GM21528 (cell line): ENCODE results near the gene GOLGA6L6.
"Not testable (repeated sequence)": the region's sequence is repeated elsewhere in the genome, so short reads cannot be mapped to it uniquely, and the experiment has no call there.

Experiments
- ATAC-seq: cut with Tn5 transposase; IDR thresholded peaks from one replicate; pipeline ENCODE4 v1.9.1; 2021; ENCODE audit warnings: mild to moderate bottlenecking, moderate library complexity; ENCODE audit not compliant: unreplicated experiment, low FRiP score

GOLGA6L6 gene, protein sequence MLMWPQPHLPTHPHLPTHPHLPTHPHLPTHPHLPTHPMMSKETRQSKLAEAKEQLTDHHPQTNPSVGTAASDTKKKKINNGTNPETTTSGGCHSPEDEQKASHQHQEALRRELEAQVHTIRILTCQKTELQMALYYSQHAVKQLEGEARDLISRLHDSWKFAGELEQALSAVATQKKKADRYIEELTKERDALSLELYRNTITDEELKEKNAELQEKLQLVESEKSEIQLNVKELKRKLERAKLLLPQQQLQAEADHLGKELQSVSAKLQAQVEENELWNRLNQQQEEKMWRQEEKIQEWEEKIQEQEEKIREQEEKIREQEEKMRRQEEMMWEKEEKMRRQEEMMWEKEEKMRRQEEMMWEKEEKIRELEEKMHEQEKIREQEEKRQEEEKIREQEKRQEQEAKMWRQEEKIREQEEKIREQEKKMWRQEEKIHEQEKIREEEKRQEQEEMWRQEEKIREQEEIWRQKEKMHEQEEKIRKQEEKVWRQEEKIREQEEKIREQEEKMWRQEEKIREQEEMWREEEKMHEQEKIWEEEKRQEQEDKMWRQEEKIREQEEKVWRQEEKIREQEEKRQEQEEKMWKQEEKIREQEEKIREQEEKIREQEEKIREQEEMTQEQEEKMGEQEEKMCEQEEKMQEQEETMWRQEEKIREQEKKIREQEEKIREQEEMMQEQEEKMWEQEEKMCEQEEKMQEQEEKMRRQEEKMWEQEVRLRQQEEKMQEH

DNA sequence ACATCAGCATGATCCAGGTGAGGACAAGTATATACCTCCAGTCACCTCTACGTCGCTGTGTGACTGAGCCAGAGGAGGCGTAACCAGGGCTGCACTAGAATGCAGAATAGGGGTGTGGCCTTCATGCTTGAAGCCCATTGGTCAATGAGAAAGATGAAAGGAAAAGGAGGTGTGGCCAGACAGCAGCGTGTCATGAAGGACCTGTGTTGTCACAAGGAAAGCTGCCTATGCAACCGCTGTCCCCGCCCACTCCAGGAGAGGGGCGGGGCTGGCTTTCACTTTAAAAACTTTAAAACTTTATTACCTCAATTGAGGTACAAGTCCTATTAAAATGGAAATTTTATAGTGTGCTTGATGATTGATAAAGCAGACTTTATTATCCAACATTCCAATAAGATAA, at the start of gene GOLGA6L6:
TSS of gene GOLGA6L6 (minus strand) at position 101 of the 400 bp plus-strand sequence. CDS start at position 10, 91 bp downstream.
- ATAC-seq = not testable (repeated sequence)

GRCh38 chr15:20590069-20590468, 48.5 kb upstream of the GOLGA6L6 start:
- ATAC-seq = not testable (repeated sequence)

GRCh38 chr15:20586821-20587220, 45.2 kb upstream of the GOLGA6L6 start:
- not testable (repeated sequence) for ATAC-seq

DNA sequence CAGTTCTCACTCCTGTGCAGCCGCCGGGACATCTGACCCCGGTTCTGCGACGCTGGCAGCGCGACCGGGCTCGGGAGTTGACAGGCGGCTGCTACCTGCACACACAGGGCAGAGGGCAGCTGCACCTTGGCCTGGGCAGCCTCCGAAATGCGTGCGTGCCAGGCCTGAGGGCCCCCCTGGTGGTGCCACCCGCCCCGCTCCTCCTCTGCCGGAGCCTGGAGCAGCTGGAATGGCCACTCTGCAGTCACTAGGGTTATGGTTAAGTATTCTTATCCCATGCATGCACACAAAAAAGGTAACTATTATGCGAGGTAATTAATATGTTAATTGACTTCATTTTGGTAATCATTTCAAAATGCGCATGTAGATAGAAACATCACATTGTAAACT, 41.1 kb upstream of the GOLGA6L6 start:
- ATAC-seq = not testable (repeated sequence)

DNA sequence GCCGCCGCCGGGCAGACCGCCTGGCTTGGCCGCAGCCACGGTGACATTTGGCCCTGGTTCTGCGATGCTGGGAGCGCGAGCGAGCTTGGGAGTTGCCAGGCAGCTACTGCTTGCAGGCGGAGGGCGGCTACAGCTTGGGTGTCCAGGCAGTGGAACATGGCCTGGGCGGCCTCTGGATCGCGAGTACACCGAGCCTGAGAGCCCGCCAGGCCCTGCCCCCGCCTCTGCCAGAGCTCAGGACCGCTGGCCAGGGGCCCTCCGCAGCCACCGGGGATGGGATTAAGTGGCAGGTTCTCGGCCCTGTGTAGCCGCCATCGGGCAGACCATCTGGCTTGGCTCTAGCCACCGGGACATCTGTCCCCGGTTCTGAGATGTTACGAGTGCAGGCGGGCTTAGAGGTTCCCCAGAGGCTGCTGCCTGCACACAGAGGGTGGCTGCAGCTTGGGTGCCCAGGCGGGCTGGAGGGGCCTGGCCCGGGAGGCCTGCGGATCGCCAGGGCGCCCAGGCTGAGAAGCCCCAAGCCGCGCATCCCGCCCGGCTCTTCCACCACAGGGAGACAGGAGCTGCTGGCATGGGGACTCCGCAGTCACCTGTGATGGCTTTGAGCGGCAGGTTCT, 40.6 kb upstream of the GOLGA6L6 start:
- not testable (repeated sequence) for ATAC-seq

- ATAC-seq = not testable (repeated sequence)
Measured at GRCh38 chr15:20581261-20582108, 39.9 kb upstream of the GOLGA6L6 start.

DNA sequence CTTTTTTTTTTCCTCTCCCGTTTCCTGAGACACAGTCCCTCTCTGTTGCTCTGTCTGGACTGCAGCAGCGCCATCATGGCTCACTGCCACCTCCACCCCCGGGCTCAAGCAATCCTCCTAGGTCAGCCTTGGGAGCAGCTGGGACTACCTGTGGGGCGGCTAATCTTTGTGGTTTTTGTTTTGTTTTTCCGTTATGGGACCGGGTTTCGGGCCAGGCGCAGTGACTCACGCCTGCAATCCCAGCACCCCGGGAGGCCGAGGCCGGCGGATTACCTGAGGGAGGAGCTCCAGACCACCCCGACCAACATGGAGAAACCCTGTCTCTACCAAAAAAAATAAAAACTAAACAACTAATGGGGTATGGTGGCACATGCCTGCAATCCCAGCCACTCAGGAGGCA, 38.1 kb upstream of the GOLGA6L6 start:
- ATAC-seq = not testable (repeated sequence)

DNA sequence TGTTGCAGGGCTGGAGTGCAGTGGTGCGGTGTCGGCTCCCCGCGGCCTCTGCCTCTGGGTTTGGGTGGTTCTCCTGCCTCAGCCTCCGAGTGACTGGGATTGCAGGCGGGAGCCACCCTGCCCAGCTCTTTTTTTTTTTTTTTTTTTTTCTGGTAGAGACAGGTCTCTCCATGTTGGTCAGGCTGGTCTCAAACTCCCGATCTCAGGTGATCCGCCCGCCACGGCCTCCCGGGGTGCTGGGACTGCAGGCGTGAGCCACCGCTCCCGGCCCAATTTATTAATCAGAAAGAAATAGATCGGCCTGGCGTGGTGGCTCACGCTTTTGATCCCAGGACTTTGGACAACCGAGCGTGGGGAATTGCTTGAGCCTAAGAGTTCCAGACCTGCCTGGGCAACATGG, 9.7 kb upstream of the GOLGA6L6 start:
- not testable (repeated sequence) for ATAC-seq

DNA sequence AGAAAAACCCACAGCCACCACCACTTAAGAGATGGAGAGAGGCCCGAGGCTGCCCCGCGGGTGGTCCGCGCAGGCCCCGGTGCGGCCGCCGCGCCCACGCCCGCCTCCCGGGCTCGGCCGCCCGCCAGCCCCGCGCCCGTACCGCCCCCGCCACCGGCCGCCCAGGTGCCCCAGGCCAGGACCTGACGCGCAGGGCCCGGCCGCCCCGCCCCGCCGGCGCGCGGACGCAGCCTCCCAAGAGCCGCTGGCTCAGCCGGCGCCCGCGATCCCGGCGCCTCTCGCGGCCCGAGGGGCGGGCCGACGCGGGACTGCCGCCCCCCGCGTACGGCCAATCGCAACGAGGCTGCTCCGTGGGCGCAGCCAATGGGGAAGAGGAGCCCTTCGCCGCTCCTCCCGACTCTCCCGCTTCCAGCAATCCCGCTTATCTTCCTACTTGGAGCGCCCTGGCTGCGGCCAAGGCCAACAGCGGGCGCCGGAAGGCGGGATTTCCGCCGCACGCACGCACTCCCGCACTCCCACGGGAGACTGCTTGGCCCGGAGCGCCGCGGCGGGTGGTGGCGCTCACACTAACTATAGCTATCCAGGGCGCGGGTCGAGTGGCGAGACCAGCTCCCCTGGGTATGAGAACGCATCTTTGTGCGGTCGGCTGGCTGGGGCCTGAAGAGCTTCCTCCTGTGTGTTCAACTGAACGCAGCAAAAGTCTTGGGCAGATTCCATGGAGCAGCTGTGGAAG, 35.5 kb downstream of the GOLGA6L6 start:
- ATAC-seq = not testable (repeated sequence)

DNA sequence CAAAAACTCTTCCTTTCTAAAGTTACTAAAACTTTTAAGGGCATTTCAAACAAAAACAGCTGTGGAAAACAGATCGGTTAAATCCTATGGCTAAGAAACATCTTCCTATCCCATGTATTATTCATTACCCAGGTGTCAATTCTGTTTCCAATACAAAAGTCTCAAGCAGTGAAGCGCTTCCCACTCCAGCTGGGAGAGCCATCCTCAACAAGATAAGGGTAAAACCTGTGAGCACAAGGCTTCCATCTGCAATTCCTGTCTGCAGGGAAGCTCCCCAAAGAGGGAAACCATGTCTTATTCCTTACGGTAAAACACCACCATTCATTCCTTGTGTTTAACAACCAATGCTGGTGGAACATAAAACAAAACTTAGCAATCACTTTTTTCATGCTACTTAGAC, 38.8 kb downstream of the GOLGA6L6 start:
- ATAC-seq = not testable (repeated sequence)

GRCh38 chr15:20501512-20502222, 39.9 kb downstream of the GOLGA6L6 start:
- ATAC-seq = not testable (repeated sequence)

GRCh38 chr15:20497781-20498180, 43.8 kb downstream of the GOLGA6L6 start:
- not testable (repeated sequence) for ATAC-seq

- not testable (repeated sequence) for ATAC-seq
Measured at GRCh38 chr15:20493035-20493434, 48.6 kb downstream of the GOLGA6L6 start.

GRCh38 chr15:20492598-20492997, 49.0 kb downstream of the GOLGA6L6 start:
- ATAC-seq = not testable (repeated sequence)

DNA sequence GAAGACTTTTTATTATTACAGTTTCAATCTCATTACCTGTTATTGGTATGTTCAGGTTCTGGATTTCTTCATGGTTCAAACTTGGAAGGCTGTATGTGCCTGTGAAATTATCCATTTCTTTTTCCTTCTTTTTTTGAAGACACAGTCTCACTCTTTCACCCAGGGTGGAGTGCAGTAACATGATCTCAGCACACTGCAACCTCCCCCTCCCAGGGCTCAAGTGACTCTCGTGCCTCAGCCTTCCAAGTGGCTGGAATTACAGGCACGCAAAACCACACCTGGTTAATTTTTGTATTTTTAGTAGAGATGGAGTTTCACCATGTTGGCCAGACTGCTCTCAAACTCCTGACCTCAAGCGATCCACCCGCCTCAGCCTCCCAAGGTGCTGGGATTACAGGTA, 52.3 kb downstream of the GOLGA6L6 start:
- not testable (repeated sequence) for ATAC-seq
